NCI-H446 (cell line): Measurements from ENCODE around the gene ADAMTS12.

Experiments used
- DNase-seq, 2 experiments: peaks; one replicate each; lab custom pipeline; 2025; lab: John Stamatoyannopoulos, UW

The ADAMTS12 gene

GRCh38 chr5:33477816-33478215 is 414.0 kb downstream of the ADAMTS12 start:
- no peak for DNase-seq

GRCh38 chr5:33476992-33477391 is 414.8 kb downstream of the ADAMTS12 start:
- DNase-seq: no peak

- no peak for DNase-seq
Measured at GRCh38 chr5:33475706-33476105, 416.1 kb downstream of the ADAMTS12 start.

- no peak for DNase-seq
Measured at GRCh38 chr5:33474931-33475499, 416.8 kb downstream of the ADAMTS12 start.

- DNase-seq: no peak
Measured at GRCh38 chr5:33474004-33474403, 417.8 kb downstream of the ADAMTS12 start.
